HG02798 (cell line): ENCODE results near the gene GCNT4.
"Not testable (repeated sequence)": the region's sequence is repeated elsewhere in the genome, so short reads cannot be mapped to it uniquely, and the experiment has no call there.

ENCODE experiments used
- ATAC-seq: cut with Tn5 transposase; IDR thresholded peaks from one replicate; pipeline ENCODE4 v1.9.1; 2021; ENCODE audit warnings: mild to moderate bottlenecking; ENCODE audit not compliant: unreplicated experiment, poor library complexity

Gene GCNT4

GRCh38 chr5:75052192-75053053 lies at the start of gene GCNT4:
TSS of gene GCNT4 (minus strand) at chr5:75052558. CDS start at chr5:75030037, 22,521 bp downstream.
- no peak for ATAC-seq

GRCh38 chr5:75095956-75096355 lies 43.6 kb upstream of the GCNT4 start:
- ATAC-seq: not testable (repeated sequence)

- no peak for ATAC-seq
These were observed 39.2 kb upstream of the GCNT4 start for GRCh38 chr5:75091597-75091996.

GRCh38 chr5:75089662-75090061 lies 37.3 kb upstream of the GCNT4 start:
- no peak for ATAC-seq

GRCh38 chr5:75089137-75089536 lies 36.8 kb upstream of the GCNT4 start:
- ATAC-seq: no peak

GRCh38 chr5:75088648-75089047 lies 36.3 kb upstream of the GCNT4 start:
- ATAC-seq: no peak

- ATAC-seq: no peak
These were observed 29.2 kb upstream of the GCNT4 start for GRCh38 chr5:75081510-75081909.

- ATAC-seq: not testable (repeated sequence)
These were observed 27.0 kb upstream of the GCNT4 start for GRCh38 chr5:75079346-75079745.

- no peak for ATAC-seq
These were observed 25.7 kb upstream of the GCNT4 start for GRCh38 chr5:75078027-75078426.

- no peak for ATAC-seq
These were observed 19.7 kb upstream of the GCNT4 start for GRCh38 chr5:75072061-75072460.

- ATAC-seq: no peak
These were observed 18.7 kb upstream of the GCNT4 start for GRCh38 chr5:75071100-75071499.

GRCh38 chr5:75067434-75067833 lies 15.1 kb upstream of the GCNT4 start:
- no peak for ATAC-seq

- no peak for ATAC-seq
These were observed 10.7 kb upstream of the GCNT4 start for GRCh38 chr5:75062925-75063531.

GRCh38 chr5:75059912-75060545 lies 7.7 kb upstream of the GCNT4 start:
- ATAC-seq: no peak

GRCh38 chr5:75058986-75059535 lies 6.7 kb upstream of the GCNT4 start:
- no peak for ATAC-seq

GRCh38 chr5:75057561-75057960 lies 5.2 kb upstream of the GCNT4 start:
- ATAC-seq: no peak

GRCh38 chr5:75055727-75056144 lies 3.4 kb upstream of the GCNT4 start:
- ATAC-seq: no peak

- ATAC-seq: no peak
These were observed 2.0 kb upstream of the GCNT4 start for GRCh38 chr5:75054134-75054930.

- ATAC-seq: no peak
These were observed 1.2 kb upstream of the GCNT4 start for GRCh38 chr5:75053304-75054133.

- ATAC-seq: no peak
These were observed 621 bp upstream of the GCNT4 start for GRCh38 chr5:75053054-75053303.
